ENCODE results near the gene KLRC2. TPM values are rescaled to one million over a fixed set of nuclear protein-coding genes. Genes with fewer than 3 reads are reported as not detected.
A peak's percentile ranks its signal among the peaks of the same experiment; 100 is the strongest.
"Not testable (repeated sequence)": the region's sequence is repeated elsewhere in the genome, so short reads cannot be mapped to it uniquely, and the experiment has no call there.

Gene KLRC2
- total RNA-seq, 1 experiment from 2014 or later: not detected

GRCh38 chr12:10398168-10398567, 37.6 kb downstream of the KLRC2 start:
- H3K4me1 ChIP-seq (ENCODE audit: control insufficient read depth, insufficient read depth, low read length): peaks cover 24% of the 10 kb centered on the region
- H3K4me3 ChIP-seq (ENCODE audit: low read depth in 2 of 2, low read length in 2 of 2): peak overlapping the region; percentile 39 to 64; a peak in 3 of 4 replicates
- ATAC-seq: no peak
- no peak for DNase-seq (ENCODE audit: low read depth, low spot score)
- no peak for TF ChIP-seq TCF7L2 (IDR thresholded peaks at IDR 0.05; ENCODE audit: low read depth, low read length)
- no peak for TF ChIP-seq CTCF (IDR thresholded peaks at IDR 0.05)
- no peak for TF ChIP-seq SIN3A (IDR thresholded peaks at IDR 0.05; ENCODE audit: borderline replicate concordance, insufficient read depth, low read depth, low read length)
- TF ChIP-seq REST (IDR thresholded peaks at IDR 0.05; ENCODE audit: insufficient read depth in 1 of 2, low read depth in 2 of 2, low read length in 1 of 2): no peak
- TF ChIP-seq POLR2AphosphoS5 (IDR thresholded peaks at IDR 0.05; ENCODE audit: low read depth, low read length): no peak
- no TSS peak for BruUV-seq (replicated peaks)
- intact Hi-C loops (cut with micrococcal nuclease; ENCODE audit: unreplicated experiment) (no loop called here), in situ Hi-C loops (cut with HindIII; ENCODE audit: low pct_unique_long_range_greater_than_20kb, low sequenced_read_pairs) (no loop called here)
- H3K27ac ChIP-seq (ENCODE audit: low read length): peak overlapping the region; percentile 96
- no peaks in the 10 kb centered on the region for H3K9me3 ChIP-seq (ENCODE audit: control insufficient read depth, insufficient read depth, low read depth, low read length)
- H3K27me3 ChIP-seq (ENCODE audit: control insufficient read depth, insufficient read depth, low read length): no peaks in the 10 kb centered on the region
- ChIA-PET CTCF (no interaction called here), POLR2A (interaction anchor here (0.7 kb wide), 1 partner anchor 33 kb away, joined by 3 read pairs; no protein-coding TSS in a partner anchor)
- no peaks in the 10 kb centered on the region for H3K36me3 ChIP-seq (ENCODE audit: control insufficient read depth, insufficient read depth, low read length)

GRCh38 chr12:10397296-10397695, 38.5 kb downstream of the KLRC2 start:
- Histone ChIP-seq H3K27ac (ENCODE audit: low read length) (peak overlapping the region; percentile 96), H3K27me3 (ENCODE audit: control insufficient read depth, insufficient read depth, low read length) (no peaks in the 10 kb centered on the region), H3K9me3 (ENCODE audit: control insufficient read depth, insufficient read depth, low read depth, low read length) (no peaks in the 10 kb centered on the region), H3K36me3 (ENCODE audit: control insufficient read depth, insufficient read depth, low read length) (no peaks in the 10 kb centered on the region), H3K4me3 (ENCODE audit: low read depth in 2 of 2, low read length in 2 of 2) (peak overlapping the region; percentile 39 to 64), H3K4me1 (ENCODE audit: control insufficient read depth, insufficient read depth, low read length) (peaks cover 31% of the 10 kb centered on the region)
- ChIA-PET CTCF (interaction anchor here (0.6 kb wide), 1 partner anchor 528 kb away, joined by 5 read pairs; no protein-coding TSS in a partner anchor), POLR2A (interaction anchor here (0.5 kb wide), 1 partner anchor 273 kb away, joined by 8 read pairs; no protein-coding TSS in a partner anchor)
- DNase-seq (ENCODE audit: low read depth, low spot score) (no peak), ATAC-seq (no peak)
- in situ Hi-C loops (cut with HindIII; ENCODE audit: low pct_unique_long_range_greater_than_20kb, low sequenced_read_pairs): no loop called here
- TF ChIP-seq POLR2AphosphoS5 (IDR thresholded peaks at IDR 0.05; ENCODE audit: low read depth, low read length): no peak
- TF ChIP-seq REST (IDR thresholded peaks at IDR 0.05; ENCODE audit: insufficient read depth in 1 of 2, low read depth in 2 of 2, low read length in 1 of 2): no peak
- no peak for TF ChIP-seq TCF7L2 (IDR thresholded peaks at IDR 0.05; ENCODE audit: low read depth, low read length)
- TF ChIP-seq CTCF (IDR thresholded peaks at IDR 0.05): no peak
- no peak for TF ChIP-seq SIN3A (IDR thresholded peaks at IDR 0.05; ENCODE audit: borderline replicate concordance, insufficient read depth, low read depth, low read length)
- BruUV-seq (replicated peaks): no TSS peak
- intact Hi-C loops (cut with micrococcal nuclease; ENCODE audit: unreplicated experiment): no loop called here

GRCh38 chr12:10396176-10396575, 39.6 kb downstream of the KLRC2 start:
- H3K36me3 ChIP-seq (ENCODE audit: control insufficient read depth, insufficient read depth, low read length); H3K27me3 ChIP-seq (ENCODE audit: control insufficient read depth, insufficient read depth, low read length); in situ Hi-C loops (cut with HindIII; ENCODE audit: low pct_unique_long_range_greater_than_20kb, low sequenced_read_pairs); DNase-seq (ENCODE audit: low read depth, low spot score); H3K9me3 ChIP-seq (ENCODE audit: control insufficient read depth, insufficient read depth, low read depth, low read length); CTCF ChIA-PET; intact Hi-C loops (cut with micrococcal nuclease; ENCODE audit: unreplicated experiment): not testable (repeated sequence)
- H3K4me3 ChIP-seq (ENCODE audit: low read depth in 2 of 2, low read length in 2 of 2): peak overlapping the region; percentile 39 to 64
- H3K4me1 ChIP-seq (ENCODE audit: control insufficient read depth, insufficient read depth, low read length): peaks cover 39% of the 10 kb centered on the region
- POLR2A ChIA-PET: interaction anchor here (0.6 to 1.0 kb wide), 2 partner anchors 22 to 183 kb away, joined by 6 to 11 read pairs; no protein-coding TSS in a partner anchor
- BruUV-seq (replicated peaks): TSS peak; percentile 78
- peak; percentile 58 for ATAC-seq
- H3K27ac ChIP-seq (ENCODE audit: low read length): peak overlapping the region; percentile 96
